C4-2B (cell line): ENCODE measurements around the gene ACSL3.

Source experiments
- ZFX ChIP-seq: fragments of 450-650 bp; IDR thresholded peaks from 2 replicates; pipeline ENCODE4 v1.6.1; 2017
- TF ChIP-seq, protein P1 (sequence below): fragments of 450-650 bp; conservative IDR thresholded peaks from 2 replicates; pipeline ENCODE4 v1.5.1; 2017; ENCODE audit warnings: mild to moderate bottlenecking

DNA sequence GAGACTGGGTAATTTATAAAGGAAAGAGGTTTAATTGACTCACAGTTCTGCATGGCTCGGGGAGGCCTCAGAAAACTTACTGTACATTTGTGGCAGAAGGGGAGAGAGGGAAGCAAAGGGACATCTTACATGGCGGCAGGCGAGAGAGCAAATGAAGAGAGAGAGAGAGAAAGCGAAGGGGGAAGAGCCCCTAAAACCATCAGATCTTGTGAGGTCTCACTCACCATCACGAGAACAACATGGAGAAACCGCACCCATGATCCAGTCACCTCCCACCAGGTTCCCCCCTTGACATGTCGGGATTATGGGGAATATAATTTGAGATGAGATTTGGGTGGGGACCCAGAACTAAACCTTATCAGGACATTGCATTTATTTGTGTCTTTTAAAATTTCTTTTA, 75.9 kb downstream of the ACSL3 start:
- TF ChIP-seq, protein P1, sequence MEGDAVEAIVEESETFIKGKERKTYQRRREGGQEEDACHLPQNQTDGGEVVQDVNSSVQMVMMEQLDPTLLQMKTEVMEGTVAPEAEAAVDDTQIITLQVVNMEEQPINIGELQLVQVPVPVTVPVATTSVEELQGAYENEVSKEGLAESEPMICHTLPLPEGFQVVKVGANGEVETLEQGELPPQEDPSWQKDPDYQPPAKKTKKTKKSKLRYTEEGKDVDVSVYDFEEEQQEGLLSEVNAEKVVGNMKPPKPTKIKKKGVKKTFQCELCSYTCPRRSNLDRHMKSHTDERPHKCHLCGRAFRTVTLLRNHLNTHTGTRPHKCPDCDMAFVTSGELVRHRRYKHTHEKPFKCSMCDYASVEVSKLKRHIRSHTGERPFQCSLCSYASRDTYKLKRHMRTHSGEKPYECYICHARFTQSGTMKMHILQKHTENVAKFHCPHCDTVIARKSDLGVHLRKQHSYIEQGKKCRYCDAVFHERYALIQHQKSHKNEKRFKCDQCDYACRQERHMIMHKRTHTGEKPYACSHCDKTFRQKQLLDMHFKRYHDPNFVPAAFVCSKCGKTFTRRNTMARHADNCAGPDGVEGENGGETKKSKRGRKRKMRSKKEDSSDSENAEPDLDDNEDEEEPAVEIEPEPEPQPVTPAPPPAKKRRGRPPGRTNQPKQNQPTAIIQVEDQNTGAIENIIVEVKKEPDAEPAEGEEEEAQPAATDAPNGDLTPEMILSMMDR = no peak
- no peak for TF ChIP-seq ZFX
